GM10248 (cell line): ENCODE measurements around the gene DLG2.
"Not testable (repeated sequence)": the region's sequence is repeated elsewhere in the genome, so short reads cannot be mapped to it uniquely, and the experiment has no call there.

Experiments
- CTCF ChIA-PET: fragments of 300-600 bp; sonication (Branson Sonifier 250); formaldehyde crosslinking; extraction: SDS; loops from one replicate; lab custom pipeline; 2021; ENCODE audit warnings: antibody characterized with exemption; lab: Yijun Ruan, JAX
- POLR2A ChIA-PET: fragments of 350-650 bp; sonication (Branson Sonifier 250); formaldehyde crosslinking; extraction: SDS; loops from one replicate; lab custom pipeline; 2020; ENCODE audit warnings: antibody characterized with exemption; lab: Yijun Ruan, JAX
- DNase-seq: peaks from one replicate; pipeline ENCODE4 v3.0.0; 2012; ENCODE audit errors: extremely low spot score
- TF ChIP-seq, protein P1 (sequence below): IDR thresholded peaks from 2 replicates; pipeline ENCODE4 v1.5.1; 2012; ENCODE audit warnings: mild to moderate bottlenecking, low read depth; ENCODE audit errors: extremely low read depth, missing control alignments, control extremely low read depth

DLG2 gene

DNA sequence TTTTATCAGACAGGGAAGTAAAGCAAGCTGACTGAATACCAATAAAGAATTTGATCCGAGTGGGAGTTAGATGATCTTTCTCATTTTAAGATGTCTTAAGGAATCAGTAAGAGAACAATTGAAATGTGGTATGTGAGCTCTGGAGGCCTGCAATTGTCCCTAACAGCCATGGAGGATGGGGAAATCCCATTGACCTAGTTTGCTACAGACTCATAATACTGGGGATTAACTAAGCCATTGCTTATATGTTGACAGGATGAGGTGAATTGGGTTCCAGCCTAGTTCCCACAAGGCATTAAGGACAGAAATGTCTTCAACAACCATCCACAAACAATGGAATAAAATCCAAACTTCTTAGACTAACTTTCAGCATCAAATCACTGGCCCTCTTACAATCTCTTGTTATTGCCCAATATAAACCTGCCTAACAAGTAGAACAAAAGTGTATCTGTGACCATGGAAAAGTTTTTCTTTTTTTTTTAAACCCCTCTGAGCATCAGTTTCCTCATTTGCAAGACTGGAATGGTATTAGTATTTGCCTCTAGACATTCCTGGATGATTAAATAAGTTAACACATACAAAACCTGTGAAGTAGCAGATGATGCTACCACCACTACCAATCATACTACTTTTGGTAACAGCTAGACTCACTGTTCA lies 773.2 kb downstream of the DLG2 start:
- no peak for DNase-seq
- TF ChIP-seq, protein P1, sequence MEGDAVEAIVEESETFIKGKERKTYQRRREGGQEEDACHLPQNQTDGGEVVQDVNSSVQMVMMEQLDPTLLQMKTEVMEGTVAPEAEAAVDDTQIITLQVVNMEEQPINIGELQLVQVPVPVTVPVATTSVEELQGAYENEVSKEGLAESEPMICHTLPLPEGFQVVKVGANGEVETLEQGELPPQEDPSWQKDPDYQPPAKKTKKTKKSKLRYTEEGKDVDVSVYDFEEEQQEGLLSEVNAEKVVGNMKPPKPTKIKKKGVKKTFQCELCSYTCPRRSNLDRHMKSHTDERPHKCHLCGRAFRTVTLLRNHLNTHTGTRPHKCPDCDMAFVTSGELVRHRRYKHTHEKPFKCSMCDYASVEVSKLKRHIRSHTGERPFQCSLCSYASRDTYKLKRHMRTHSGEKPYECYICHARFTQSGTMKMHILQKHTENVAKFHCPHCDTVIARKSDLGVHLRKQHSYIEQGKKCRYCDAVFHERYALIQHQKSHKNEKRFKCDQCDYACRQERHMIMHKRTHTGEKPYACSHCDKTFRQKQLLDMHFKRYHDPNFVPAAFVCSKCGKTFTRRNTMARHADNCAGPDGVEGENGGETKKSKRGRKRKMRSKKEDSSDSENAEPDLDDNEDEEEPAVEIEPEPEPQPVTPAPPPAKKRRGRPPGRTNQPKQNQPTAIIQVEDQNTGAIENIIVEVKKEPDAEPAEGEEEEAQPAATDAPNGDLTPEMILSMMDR = no peak
- CTCF ChIA-PET = interaction anchor here (1.2 kb wide), 1 partner anchor 13 kb away, joined by 3 read pairs; no protein-coding TSS in a partner anchor
- POLR2A ChIA-PET = no interaction called here

DNA sequence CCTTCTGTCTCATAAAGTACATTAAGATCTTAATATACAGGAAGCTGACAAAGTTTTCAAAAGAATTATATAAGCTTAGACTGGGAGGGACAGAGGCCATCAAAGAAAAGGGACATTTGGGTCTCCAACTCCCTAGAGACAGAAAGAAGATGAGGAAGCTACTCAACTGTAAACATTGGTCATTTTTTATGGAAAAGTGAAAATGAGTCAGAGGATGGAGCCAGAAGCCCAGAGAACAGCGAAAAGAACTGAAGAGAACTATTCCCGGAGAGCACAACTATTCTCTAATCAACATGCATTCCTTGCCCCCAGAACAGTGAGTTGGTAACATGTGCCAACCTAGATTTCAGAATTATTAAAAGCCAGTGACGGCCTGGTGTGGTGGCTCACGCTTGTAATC lies 779.3 kb downstream of the DLG2 start:
- POLR2A ChIA-PET = no interaction called here
- CTCF ChIA-PET = interaction anchor here (0.9 to 1.5 kb wide), 3 partner anchors 13 to 29 kb away, joined by 3 read pairs; no protein-coding TSS in a partner anchor
- TF ChIP-seq, protein P1 = no peak
- DNase-seq = no peak

DNA sequence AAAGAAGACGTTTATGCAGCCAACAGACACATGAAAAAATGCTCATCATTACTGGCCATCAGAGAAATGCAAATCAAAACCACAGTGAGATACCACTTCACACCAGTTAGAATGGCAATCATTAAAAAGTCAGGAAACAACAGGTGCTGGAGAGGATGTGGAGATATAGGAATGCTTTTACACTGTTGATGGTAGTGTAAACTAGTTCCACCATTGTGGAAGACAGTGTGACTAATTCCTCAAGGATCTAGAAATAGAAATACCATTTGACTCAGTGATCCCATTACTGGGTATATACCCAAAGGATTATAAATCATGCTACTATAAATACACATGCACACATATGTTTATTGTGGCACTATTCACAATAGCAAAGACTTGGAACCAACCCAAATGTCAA lies 786.9 kb downstream of the DLG2 start:
- DNase-seq, POLR2A ChIA-PET: not testable (repeated sequence)
- CTCF ChIA-PET = interaction anchor here (1.4 kb wide), 1 partner anchor 10 kb away, joined by 3 read pairs; no protein-coding TSS in a partner anchor

DNA sequence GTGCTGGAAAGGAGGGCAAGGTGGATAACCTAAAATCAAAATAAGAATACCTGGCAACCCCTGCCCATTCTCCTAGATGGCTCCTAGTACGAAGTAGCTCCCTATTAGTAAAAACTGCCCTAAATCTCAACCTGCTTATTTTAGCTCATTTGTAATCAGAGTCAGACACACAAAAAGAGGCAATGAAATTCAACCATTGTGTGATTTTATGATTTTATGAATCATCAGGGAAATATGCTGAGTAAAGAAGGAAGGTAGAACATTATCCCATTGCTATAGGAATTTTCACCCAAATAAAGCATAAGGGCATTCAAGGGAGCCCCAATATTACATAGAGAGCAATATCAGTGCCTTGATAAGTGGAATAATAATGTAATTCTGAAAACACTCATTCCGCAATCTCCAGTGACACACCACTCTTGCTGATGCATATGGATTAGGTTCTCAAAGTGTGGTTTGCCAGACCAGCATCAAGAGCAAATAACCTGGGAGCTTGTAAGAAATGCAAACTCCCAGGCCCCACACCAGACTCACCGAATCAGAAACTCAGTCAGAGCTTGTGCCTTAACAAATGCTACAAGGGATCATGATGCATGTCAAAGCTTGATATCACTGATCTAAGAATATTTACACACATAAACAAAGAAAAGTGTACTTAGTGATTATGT lies 789.6 kb downstream of the DLG2 start:
- DNase-seq = no peak
- POLR2A ChIA-PET = no interaction called here
- CTCF ChIA-PET = interaction anchor here (1.5 kb wide), 1 partner anchor 55 kb away, joined by 3 read pairs; no protein-coding TSS in a partner anchor
- TF ChIP-seq, protein P1 = no peak

DNA sequence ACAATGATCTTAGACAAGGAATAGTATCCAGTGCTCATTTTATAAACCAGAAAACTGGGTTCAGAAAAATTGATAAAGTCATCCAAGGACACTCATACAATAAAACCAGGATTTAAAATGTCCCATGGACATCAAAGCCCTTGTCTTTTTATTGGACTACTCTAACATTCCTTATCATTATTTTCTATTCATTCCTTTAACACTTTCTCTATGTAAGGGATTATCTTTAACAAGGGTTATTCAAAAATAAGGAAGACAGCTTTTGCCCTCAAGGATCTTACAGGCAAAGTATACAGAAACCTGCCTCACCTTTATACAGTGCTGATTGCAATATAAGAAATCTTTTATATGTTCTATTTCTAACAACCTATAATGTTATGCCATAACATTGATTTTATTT lies 790.8 kb downstream of the DLG2 start:
- ChIA-PET POLR2A (no interaction called here), CTCF (no interaction called here)
- no peak for DNase-seq
- TF ChIP-seq, protein P1 = no peak

DNA sequence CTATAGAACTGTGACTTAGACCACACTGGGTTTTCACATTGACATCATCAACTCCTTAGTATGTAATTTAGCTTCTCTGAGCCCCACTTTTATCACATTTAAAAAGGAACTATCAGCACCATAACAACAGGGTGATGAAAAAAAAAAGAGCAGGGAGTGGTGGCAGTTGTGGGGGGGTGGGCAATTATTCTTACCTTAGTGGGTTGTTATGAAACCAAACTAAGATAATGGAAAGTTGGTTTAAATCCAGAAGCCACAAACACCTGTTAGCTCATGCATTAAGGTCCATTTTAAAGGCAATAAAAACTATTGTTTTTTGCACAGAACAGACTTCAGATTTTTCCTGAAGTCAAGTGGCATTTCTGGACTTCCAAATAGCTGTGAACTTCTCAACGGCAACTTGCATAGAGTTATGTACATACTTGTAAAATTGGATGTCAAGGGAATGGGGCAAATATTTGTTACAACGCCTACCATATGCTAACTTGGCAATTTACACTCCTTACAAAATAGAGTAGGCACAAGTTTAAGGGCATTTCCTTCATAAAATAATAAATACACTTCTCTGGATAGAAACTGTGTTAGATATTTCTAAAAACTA lies 793.6 kb downstream of the DLG2 start:
- POLR2A ChIA-PET = no interaction called here
- DNase-seq = no peak
- TF ChIP-seq, protein P1 = no peak
- CTCF ChIA-PET = no interaction called here

DNA sequence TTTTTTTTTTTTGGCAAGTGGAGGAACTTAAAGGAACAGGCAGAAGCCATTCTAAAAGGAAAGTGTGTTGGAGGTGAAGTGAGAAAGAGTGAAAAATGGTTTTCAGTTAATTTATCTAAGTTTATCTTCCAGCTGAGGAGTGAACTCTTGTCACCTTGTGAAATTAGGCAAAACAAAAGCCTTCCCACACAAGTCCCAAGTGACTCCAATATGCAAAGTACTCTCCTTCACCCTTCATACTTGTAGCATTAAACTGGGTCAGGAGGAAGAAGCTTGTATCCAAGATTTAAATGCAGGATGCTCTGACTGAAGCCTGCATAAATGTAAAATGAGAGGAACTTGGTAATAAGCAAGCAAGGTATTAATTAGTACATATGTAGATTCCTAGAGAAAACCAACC lies 796.8 kb downstream of the DLG2 start:
- no peak for DNase-seq
- CTCF ChIA-PET = no interaction called here
- TF ChIP-seq, protein P1 = no peak
- POLR2A ChIA-PET = no interaction called here
